Tibial artery (tissue), 4 donors: ENCODE measurements around the gene NTRK3.

ENCODE experiments used
- DNase-seq, 2 donors: peaks; one replicate each; pipeline ENCODE4 v3.0.0-alpha.2; 2019
- H3K27ac ChIP-seq, 2 donors: fragments of 200-600 bp; sonication (generic) in 1 of 2; 1 replicate in 1 of 2; 2 replicates in 1 of 2; pipeline ENCODE4 v1.5.1; 2018 to 2019; ENCODE audit warnings: mild to moderate bottlenecking in 1 of 2
- H3K27me3 ChIP-seq, 2 donors: fragments of 200-600 bp; sonication (generic) in 1 of 2; one replicate each; pipeline versions ENCODE4 v1.5.1 to v1.6.0; 2016 to 2019
- H3K36me3 ChIP-seq, 3 donors: fragments of 200-600 bp; sonication (generic) in 2 of 3; one replicate each; pipeline ENCODE4 v1.5.1; 2016 to 2019; ENCODE audit warnings: mild to moderate bottlenecking in 2 of 3
- H3K4me1 ChIP-seq, 4 donors: fragments of 200-600 bp; sonication (generic) in 2 of 4; 1 replicate in 3 of 4; 2 replicates in 1 of 4; pipeline ENCODE4 v1.5.1; 2016 to 2019
- H3K4me3 ChIP-seq, 2 donors: fragments of 200-600 bp; sonication (generic) in 1 of 2; 1 replicate in 1 of 2; 2 replicates in 1 of 2; pipeline ENCODE4 v1.5.1; 2018 to 2019; ENCODE audit warnings: mild to moderate bottlenecking in 2 of 2
- H3K9me3 ChIP-seq, 3 donors: fragments of 200-600 bp; sonication (generic) in 1 of 3; one replicate each; pipeline ENCODE4 v1.5.1; 2016 to 2019
- CTCF ChIP-seq, 2 experiments: fragments of 200-600 bp in 1 of 2; fragments of 450-650 bp in 1 of 2; IDR thresholded peaks; one replicate each; pipeline ENCODE4 v1.5.1; 2017 to 2019; ENCODE audit warnings: antibody characterized with exemption in 2 of 2, mild to moderate bottlenecking in 1 of 2, moderate library complexity in 1 of 2
- intact Hi-C: fragments of 100-400 bp; cut with DNase I; formaldehyde crosslinking; loops from one replicate; pipeline ENCODE4 v1.15.0; 2023; ENCODE audit warnings: low total_unique reads

The NTRK3 gene

DNA sequence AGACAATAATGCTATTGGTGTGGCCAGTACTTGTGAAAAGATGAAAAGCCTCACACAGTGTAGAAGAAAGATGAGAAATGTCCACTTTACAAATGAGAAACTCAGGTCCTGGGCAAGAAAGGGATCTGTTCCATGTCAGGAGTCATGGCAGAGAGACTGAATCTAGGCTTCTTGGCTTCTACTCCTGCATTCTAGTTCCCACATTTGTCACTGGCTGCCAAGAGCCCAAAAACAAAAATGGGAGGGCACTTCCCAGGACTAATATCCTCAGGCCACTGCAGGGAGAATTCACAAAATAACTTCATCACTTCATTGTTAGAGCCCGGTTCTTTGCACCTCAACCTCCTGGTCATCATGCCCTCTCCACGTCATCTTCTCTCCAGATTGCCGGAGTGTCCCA is 337.5 kb downstream of the NTRK3 start:
- intact Hi-C loops, result no loop called here
- Histone ChIP-seq H3K4me3 (no peak overlapping the region), H3K4me1 (peaks cover 0 to 4% (median 0%) of the 10 kb centered on the region in 4 donors), H3K9me3 (no peaks in the 10 kb centered on the region), H3K27me3 (no peaks in the 10 kb centered on the region), H3K36me3 (no peaks in the 10 kb centered on the region), H3K27ac (no peak overlapping the region)
- TF ChIP-seq CTCF (IDR thresholded peaks at IDR 0.05), result no peak
- DNase-seq, result no peak

DNA sequence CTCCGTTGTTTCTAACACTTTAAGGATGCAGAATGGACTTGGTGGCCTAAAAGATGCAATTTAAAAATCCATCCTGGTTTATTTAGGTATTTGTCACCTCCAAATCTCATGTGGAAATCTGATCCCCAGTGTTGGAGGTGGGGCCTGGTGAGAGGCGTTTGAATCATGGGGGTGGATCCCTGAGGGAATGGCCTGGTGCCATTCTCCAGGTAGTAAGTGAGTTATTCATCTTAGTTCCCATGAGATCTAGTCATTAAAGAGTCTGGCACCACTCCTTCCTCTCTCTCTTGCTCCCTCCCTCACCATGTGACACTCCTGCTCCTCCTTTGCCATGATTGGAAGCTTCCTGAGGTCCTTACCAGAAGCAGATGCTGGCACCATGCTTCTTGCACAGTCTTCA is 339.1 kb downstream of the NTRK3 start:
- Histone ChIP-seq H3K4me1 (peaks cover 0 to 4% (median 0%) of the 10 kb centered on the region in 4 donors), H3K27ac (no peak overlapping the region), H3K36me3 (no peaks in the 10 kb centered on the region), H3K4me3 (no peak overlapping the region), H3K27me3 (no peaks in the 10 kb centered on the region), H3K9me3 (no peaks in the 10 kb centered on the region)
- intact Hi-C loops, result no loop called here
- no peak for DNase-seq
- no peak for TF ChIP-seq CTCF (IDR thresholded peaks at IDR 0.05)

DNA sequence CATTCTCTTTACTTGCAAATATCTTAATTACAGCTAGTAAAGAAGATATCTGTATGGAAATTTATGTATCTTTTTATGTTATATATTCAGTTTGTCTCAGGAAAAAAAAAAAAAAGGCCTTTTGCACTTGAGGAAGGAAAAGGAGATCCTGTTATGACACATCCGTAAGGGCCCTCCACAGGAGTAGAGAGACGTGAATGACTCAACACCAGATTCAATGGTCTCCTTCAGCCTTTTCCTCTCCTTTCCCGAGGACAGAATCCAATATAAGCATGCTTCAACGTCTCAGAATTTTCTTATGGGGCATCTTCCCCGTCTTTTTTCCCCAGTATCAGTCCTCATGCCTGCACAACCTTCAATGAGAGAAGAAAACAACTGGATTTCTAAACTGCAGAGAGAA is 340.3 kb downstream of the NTRK3 start:
- DNase-seq, result no peak
- no peak for TF ChIP-seq CTCF (IDR thresholded peaks at IDR 0.05)
- intact Hi-C loops, result no loop called here
- Histone ChIP-seq H3K4me1 (peaks cover 0 to 4% (median 0%) of the 10 kb centered on the region in 4 donors), H3K27me3 (no peaks in the 10 kb centered on the region), H3K36me3 (no peaks in the 10 kb centered on the region), H3K4me3 (no peak overlapping the region), H3K9me3 (no peaks in the 10 kb centered on the region), H3K27ac (no peak overlapping the region)

- intact Hi-C loops, result no loop called here
- H3K4me1 ChIP-seq, result peaks cover 0 to 3% (median 0%) of the 10 kb centered on the region in 4 donors
- no peak for TF ChIP-seq CTCF (IDR thresholded peaks at IDR 0.05)
- H3K27ac ChIP-seq, result no peak overlapping the region
- H3K4me3 ChIP-seq, result no peak overlapping the region
- no peaks in the 10 kb centered on the region for H3K27me3 ChIP-seq
- H3K9me3 ChIP-seq, result no peaks in the 10 kb centered on the region
- H3K36me3 ChIP-seq, result no peaks in the 10 kb centered on the region
- no peak for DNase-seq
These were observed 346.2 kb downstream of the NTRK3 start for GRCh38 chr15:87910301-87910700.

DNA sequence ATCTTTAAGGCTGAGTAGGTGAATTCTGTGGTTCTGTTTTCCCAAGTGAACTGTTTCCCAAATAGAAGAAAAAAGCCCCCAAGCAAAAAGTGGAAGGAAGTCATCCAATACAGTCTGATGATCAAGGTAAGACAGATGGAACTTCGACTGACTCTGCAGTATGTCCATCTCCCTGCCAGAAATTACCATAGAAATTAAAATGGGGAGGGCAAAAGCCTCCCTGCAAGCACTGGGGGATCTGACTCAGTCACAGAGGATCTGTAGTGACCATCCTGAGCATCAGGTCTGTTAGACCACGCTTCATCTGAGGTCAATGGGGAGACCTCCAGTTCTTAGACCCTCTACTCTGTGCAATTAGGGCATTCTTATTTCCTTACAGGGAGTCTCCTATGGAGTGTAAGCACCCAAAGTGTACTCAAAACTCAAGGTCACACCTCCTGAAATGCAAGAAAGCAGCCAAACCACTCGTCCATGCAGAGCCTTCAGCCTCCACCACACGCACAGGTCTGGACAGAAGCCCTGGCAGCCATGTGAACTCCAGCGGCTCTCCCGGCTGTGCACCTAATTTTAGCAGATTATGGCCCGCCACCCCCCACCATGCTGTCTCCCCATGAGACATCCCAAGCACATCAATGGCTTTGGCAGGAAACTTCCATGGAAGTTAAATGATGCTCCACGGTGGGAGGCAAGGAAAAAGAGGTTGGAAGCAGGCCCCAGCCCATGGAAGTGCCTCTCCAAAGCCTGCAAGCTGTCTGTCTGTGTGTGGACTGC is 348.7 kb downstream of the NTRK3 start:
- Histone ChIP-seq H3K4me3 (no peak overlapping the region), H3K9me3 (no peaks in the 10 kb centered on the region), H3K36me3 (no peaks in the 10 kb centered on the region), H3K27ac (no peak overlapping the region), H3K4me1 (peaks cover 0 to 14% (median 3%) of the 10 kb centered on the region in 4 donors), H3K27me3 (no peaks in the 10 kb centered on the region)
- TF ChIP-seq CTCF (IDR thresholded peaks at IDR 0.05), result no peak
- DNase-seq, result no peak
- intact Hi-C loops, result no loop called here
